Erythroblast (primary cell): ENCODE results near the gene USP53.

ENCODE experiments used
- GATA1 ChIP-seq: IDR thresholded peaks from 2 replicates; pipeline ENCODE4 v1.6.1; 2011; ENCODE audit warnings: low read depth, mild to moderate bottlenecking, control low read depth, low read length, moderate library complexity
- POLR2A ChIP-seq: IDR thresholded peaks from 2 replicates; pipeline ENCODE4 v1.6.1; 2011; ENCODE audit warnings: mild to moderate bottlenecking, low read length

DNA sequence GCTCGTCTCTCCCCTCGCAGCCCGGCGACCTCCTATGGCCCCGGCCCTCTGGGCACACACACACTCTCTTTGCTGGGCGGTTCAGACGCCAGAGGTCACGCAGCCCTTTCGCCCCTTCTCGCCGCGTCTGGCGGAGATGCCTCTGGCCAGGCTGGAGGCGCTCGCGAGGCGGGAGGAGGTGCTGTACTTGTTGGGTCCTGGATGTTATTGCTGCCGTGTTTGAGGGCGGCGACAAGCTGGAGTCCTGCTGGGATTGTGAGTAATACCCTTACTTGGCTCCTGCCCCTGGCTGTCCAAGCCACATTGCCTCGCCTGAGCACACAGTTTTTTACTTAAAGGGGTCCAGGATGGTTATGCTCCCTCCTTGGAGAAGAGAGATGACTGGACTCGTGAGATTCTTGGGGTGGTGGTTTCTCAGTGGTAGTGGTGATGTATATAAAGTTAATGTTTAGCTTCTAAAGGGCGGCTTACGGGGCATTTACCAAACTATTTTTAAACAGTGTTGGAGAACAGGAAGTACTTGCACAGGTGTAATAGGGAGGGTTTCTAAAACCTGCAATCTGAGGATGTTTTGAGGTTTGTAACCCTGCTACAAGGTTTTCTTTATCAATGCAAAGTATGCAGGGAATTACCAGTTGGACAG lies 572 bp downstream of the USP53 start:
- TF ChIP-seq POLR2A: no peak
- no peak for TF ChIP-seq GATA1
